GM12872 (cell line): ENCODE results near the gene IMPA2.

Experiments
- CTCF ChIP-seq: IDR thresholded peaks from 3 replicates; pipeline ENCODE4 v1.5.1; 2011; ENCODE audit warnings: low read depth, mild to moderate bottlenecking, low read length, moderate library complexity; ENCODE audit not compliant: insufficient read depth

Gene IMPA2

GRCh38 chr18:12029786-12030584, 48.7 kb downstream of the IMPA2 start:
- TF ChIP-seq CTCF: no peak

- no peak for TF ChIP-seq CTCF
Measured at GRCh38 chr18:12030670-12031069, 49.4 kb downstream of the IMPA2 start.

GRCh38 chr18:12031181-12031580, 49.9 kb downstream of the IMPA2 start:
- TF ChIP-seq CTCF: no peak

- no peak for TF ChIP-seq CTCF
Measured at GRCh38 chr18:12031846-12032245, 50.5 kb downstream of the IMPA2 start.

- no peak for TF ChIP-seq CTCF
Measured at GRCh38 chr18:12032786-12033642, 51.7 kb downstream of the IMPA2 start.

- TF ChIP-seq CTCF: no peak
Measured at GRCh38 chr18:12033643-12034025, 52.3 kb downstream of the IMPA2 start.

- TF ChIP-seq CTCF: no peak
Measured at GRCh38 chr18:12034241-12035100, 53.2 kb downstream of the IMPA2 start.
